Activated CD8-positive, alpha-beta T cell treated with anti-CD3 and anti-CD28 coated beads for 36 hours (primary cell): ENCODE measurements around the gene MIAT. TPM values are rescaled to one million over a fixed set of nuclear protein-coding genes. Genes with fewer than 3 reads are reported as not detected.

Experiments used
- ATAC-seq: fragments of 200-7000 bp; cut with Tn5 transposase; one replicate; pipeline ENCODE4 v1.10.0; 2021; ENCODE audit warnings: mild to moderate bottlenecking, moderate library complexity
- CTCF ChIA-PET: fragments of 350-600 bp; sonication (Branson Sonifier 250); formaldehyde crosslinking; loops from one replicate; lab custom pipeline; 2021; ENCODE audit warnings: antibody characterized with exemption; lab: Charles Lee
- POLR2A ChIA-PET: fragments of 350-600 bp; sonication (Branson Sonifier 250); formaldehyde crosslinking; loops from one replicate; lab custom pipeline; 2021; ENCODE audit warnings: antibody characterized with exemption; lab: Charles Lee
- DNase-seq: peaks from one replicate; pipeline ENCODE4 v3.0.0-alpha.2; 2020
- H3K27ac Mint-ChIP-seq: one replicate; pipeline ENCODE4 v1.8.0; 2021; ENCODE audit warnings: mild to moderate bottlenecking, mixed read lengths
- H3K27me3 Mint-ChIP-seq: one replicate; pipeline ENCODE4 v1.8.0; 2021; ENCODE audit warnings: mixed read lengths
- H3K36me3 Mint-ChIP-seq: one replicate; pipeline ENCODE4 v1.8.0; 2021; ENCODE audit warnings: low read depth, mixed read lengths
- H3K4me1 Mint-ChIP-seq: one replicate; pipeline ENCODE4 v1.8.0; 2021; ENCODE audit warnings: low read depth, mixed read lengths
- H3K4me3 Mint-ChIP-seq: one replicate; pipeline ENCODE4 v1.8.0; 2021; ENCODE audit warnings: mild to moderate bottlenecking, moderate library complexity, mixed read lengths
- H3K9me3 Mint-ChIP-seq: one replicate; pipeline ENCODE4 v1.8.0; 2021; ENCODE audit warnings: mixed read lengths
- CTCF ChIP-seq: fragments of 200-600 bp; IDR thresholded peaks from one replicate; pipeline ENCODE4 v1.8.0; 2022; ENCODE audit warnings: antibody characterized with exemption, mild to moderate bottlenecking
- intact Hi-C: fragments of 100-400 bp; cut with micrococcal nuclease; formaldehyde crosslinking; loops from one replicate; pipeline ENCODE4 v1.10.0; 2022
- total RNA-seq, 2 experiments: library from RNA; stranded (reverse); gene quantifications; one replicate each; pipeline ENCODE4 v1.2.3, GENCODE V29; 2021

MIAT gene
- total RNA-seq, 2 experiments from 2014 or later: 11.6 to 11.9 TPM

GRCh38 chr22:26667140-26667539 is 9.8 kb downstream of the MIAT start:
- POLR2A ChIA-PET: interaction anchor here (1.3 kb wide), 1 partner anchor 184 kb away, joined by 3 read pairs; the partner anchor contains the start of genes HPS4 and SRRD
- DNase-seq (no peak), ATAC-seq (no peak)
- intact Hi-C loops: loop anchor here (5.0 to 10.0 kb wide), 2 partner anchors 165 to 302 kb away; no protein-coding TSS in a partner anchor
- CTCF ChIA-PET: interaction anchor here (1.3 to 4.3 kb wide), 2 partner anchors 12 to 164 kb away, joined by 3 to 49 read pairs; no protein-coding TSS in a partner anchor
- no peaks in the 10 kb centered on the region for H3K27me3 Mint-ChIP-seq
- H3K27ac Mint-ChIP-seq: peak overlapping the region; percentile 32
- H3K36me3 Mint-ChIP-seq: peaks cover 8% of the 10 kb centered on the region
- no peak overlapping the region for H3K4me3 Mint-ChIP-seq
- no peak for TF ChIP-seq CTCF
- peaks cover 61% of the 10 kb centered on the region for H3K4me1 Mint-ChIP-seq
- H3K9me3 Mint-ChIP-seq: no peaks in the 10 kb centered on the region

GRCh38 chr22:26669060-26669481 is 11.7 kb downstream of the MIAT start:
- ATAC-seq (no peak), DNase-seq (peak; percentile 32)
- ChIA-PET POLR2A (no interaction called here), CTCF (no interaction called here)
- Mint-ChIP-seq H3K36me3 (peaks cover 11% of the 10 kb centered on the region), H3K27ac (peak overlapping the region; percentile 95), H3K4me1 (peaks cover 62% of the 10 kb centered on the region), H3K27me3 (no peaks in the 10 kb centered on the region), H3K9me3 (no peaks in the 10 kb centered on the region), H3K4me3 (no peak overlapping the region)
- TF ChIP-seq CTCF: peak; percentile 29
- intact Hi-C loops: loop anchor here (5.0 to 10.0 kb wide), 2 partner anchors 167 to 304 kb away; no protein-coding TSS in a partner anchor

- POLR2A ChIA-PET: interaction anchor here (0.7 to 4.2 kb wide), 4 partner anchors 10 to 187 kb away, joined by 3 to 33 read pairs (median 10); partner anchors contain the start of genes HPS4, MIAT and SRRD
- no peaks in the 10 kb centered on the region for H3K9me3 Mint-ChIP-seq
- DNase-seq: no peak
- ATAC-seq: no peak
- H3K27ac Mint-ChIP-seq: peak overlapping the region; percentile 95
- CTCF ChIA-PET: interaction anchor here (1.0 kb wide), 1 partner anchor 19 kb away, joined by 3 read pairs; no protein-coding TSS in a partner anchor
- peak overlapping the region; percentile 94 for H3K4me3 Mint-ChIP-seq
- peaks cover 24% of the 10 kb centered on the region for H3K36me3 Mint-ChIP-seq
- intact Hi-C loops: no loop called here
- no peaks in the 10 kb centered on the region for H3K27me3 Mint-ChIP-seq
- H3K4me1 Mint-ChIP-seq: peaks cover 62% of the 10 kb centered on the region
- no peak for TF ChIP-seq CTCF
Measured at GRCh38 chr22:26670459-26670858, 13.1 kb downstream of the MIAT start.

- peak; percentile 40 for ATAC-seq
- Mint-ChIP-seq H3K27me3 (no peaks in the 10 kb centered on the region), H3K27ac (peak overlapping the region; percentile 95), H3K9me3 (no peaks in the 10 kb centered on the region), H3K36me3 (peaks cover 30% of the 10 kb centered on the region), H3K4me1 (peaks cover 63% of the 10 kb centered on the region), H3K4me3 (peak overlapping the region; percentile 94)
- TF ChIP-seq CTCF: no peak
- CTCF ChIA-PET: interaction anchor here (1.0 to 1.1 kb wide), 2 partner anchors 20 to 168 kb away, joined by 3 to 4 read pairs; no protein-coding TSS in a partner anchor
- peak; percentile 90 for DNase-seq
- POLR2A ChIA-PET: interaction anchor here (0.6 to 4.2 kb wide), 7 partner anchors 11 to 188 kb away, joined by 3 to 33 read pairs (median 4); partner anchors contain the start of genes HPS4, SRRD and TFIP11
- intact Hi-C loops: no loop called here
Measured at GRCh38 chr22:26671317-26672059, 14.1 kb downstream of the MIAT start.
